HG03521 (cell line): Measurements from ENCODE around the gene SIRPD.
"Not testable (repeated sequence)": the region's sequence is repeated elsewhere in the genome, so short reads cannot be mapped to it uniquely, and the experiment has no call there.

Experiments
- ATAC-seq: cut with Tn5 transposase; IDR thresholded peaks from one replicate; pipeline ENCODE4 v1.9.1; 2021; ENCODE audit warnings: mild to moderate bottlenecking, moderate library complexity; ENCODE audit not compliant: unreplicated experiment

SIRPD gene

DNA sequence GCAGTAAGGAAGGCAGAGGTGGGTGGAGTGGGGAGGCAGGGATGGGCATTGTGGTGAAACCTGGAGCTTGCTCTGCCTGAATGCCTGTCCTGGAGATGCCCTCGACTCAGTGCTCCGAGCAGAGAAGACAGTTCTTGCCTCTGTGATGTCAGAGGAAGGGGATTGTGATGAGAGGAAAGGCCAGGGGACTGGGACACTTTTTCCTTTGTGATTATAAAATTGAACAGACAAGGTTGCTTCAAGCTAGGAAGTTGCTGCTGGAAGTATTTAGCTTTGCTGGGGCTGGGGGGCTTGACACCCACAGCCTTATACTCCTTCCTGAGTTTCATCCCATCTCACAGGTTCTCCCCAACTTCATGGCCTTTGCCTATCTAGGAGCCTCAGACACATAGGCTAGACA is at the start of gene SIRPD:
TSS of gene SIRPD (minus strand) at position 101 of the 400 bp plus-strand sequence. CDS start at position 49, 52 bp downstream.
- no peak for ATAC-seq

DNA sequence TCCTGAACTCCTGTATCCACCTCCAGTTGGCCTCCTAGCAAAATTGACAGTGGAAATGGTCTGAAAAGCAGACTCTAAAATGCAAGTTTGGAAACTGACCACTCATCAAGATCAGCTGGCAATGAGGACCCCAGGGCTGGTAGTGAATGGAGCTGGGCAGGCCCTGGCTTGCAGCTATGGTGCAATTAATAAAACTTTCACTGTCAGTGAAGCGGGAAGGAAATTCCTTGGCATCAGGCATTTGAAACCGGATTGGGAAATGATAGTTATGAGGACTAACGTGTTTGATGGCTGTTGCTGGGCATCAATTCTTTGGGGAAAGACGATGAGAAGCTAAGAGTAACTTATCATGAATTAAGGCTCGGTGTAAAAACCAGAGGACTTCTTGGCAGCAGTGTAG is 43.2 kb upstream of the SIRPD start:
- no peak for ATAC-seq

DNA sequence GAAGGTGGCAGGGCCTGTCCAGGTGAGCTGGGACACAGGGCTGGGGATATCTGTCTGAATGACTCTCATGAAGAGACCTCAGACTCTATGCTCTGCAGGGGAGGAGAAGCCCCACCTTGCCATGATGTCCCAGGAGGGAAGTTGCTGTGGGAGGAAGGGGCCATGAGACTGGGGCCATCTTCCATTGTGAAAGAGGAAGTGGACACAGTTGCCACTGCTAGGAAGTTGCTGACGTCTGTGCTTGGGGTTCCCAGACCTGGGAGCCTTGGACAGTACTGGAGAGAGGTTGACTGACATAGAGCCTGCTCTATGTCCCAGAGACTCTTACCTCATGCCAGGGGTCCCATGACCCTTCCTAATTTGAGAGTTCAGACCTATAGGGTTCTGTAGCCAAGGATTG is 37.8 kb upstream of the SIRPD start:
- ATAC-seq, result no peak

DNA sequence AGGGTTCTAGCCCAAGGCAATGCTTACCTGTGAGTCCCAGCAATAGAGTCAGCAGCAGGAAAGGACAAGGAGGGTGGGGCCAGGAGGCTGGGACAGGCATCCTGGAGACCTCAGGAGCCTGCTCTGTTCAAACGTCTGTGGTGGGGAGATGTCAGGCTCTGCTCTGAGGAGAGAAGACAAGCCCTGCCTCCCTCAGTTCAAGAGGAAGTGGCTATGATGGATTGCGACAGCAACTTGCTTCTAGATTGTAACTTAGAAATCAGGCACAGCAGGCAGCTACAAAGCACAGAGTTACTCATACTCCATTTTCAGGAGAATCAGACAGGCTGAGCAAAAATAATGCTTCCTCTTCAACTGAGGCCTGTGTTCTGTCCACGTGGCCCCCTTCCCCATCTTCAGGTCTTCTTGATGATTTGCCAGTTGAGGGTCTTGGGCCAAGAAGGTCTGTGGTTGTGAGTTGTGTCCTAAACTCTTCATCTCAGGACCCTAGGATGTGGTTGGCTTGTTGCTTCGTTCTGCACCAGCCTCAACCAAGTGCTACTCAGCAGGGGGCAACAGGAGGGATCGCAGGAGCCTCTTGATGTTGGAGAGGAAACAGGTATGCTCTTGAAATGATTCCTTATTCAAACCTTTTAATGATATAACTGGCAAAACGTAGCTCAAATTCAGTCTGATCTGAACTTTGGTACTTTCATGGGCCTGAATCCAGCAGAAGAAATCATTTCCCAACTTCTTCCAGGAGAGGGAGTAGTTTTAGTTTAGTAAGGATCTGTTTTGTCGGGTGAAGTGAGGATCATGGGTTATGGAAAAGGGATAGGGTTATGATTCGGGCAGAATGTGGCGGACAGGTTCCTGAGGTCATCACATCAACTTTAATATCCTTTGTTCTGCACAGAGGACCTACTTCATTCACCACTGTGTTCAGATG is 31.3 kb upstream of the SIRPD start:
- ATAC-seq, result no peak

DNA sequence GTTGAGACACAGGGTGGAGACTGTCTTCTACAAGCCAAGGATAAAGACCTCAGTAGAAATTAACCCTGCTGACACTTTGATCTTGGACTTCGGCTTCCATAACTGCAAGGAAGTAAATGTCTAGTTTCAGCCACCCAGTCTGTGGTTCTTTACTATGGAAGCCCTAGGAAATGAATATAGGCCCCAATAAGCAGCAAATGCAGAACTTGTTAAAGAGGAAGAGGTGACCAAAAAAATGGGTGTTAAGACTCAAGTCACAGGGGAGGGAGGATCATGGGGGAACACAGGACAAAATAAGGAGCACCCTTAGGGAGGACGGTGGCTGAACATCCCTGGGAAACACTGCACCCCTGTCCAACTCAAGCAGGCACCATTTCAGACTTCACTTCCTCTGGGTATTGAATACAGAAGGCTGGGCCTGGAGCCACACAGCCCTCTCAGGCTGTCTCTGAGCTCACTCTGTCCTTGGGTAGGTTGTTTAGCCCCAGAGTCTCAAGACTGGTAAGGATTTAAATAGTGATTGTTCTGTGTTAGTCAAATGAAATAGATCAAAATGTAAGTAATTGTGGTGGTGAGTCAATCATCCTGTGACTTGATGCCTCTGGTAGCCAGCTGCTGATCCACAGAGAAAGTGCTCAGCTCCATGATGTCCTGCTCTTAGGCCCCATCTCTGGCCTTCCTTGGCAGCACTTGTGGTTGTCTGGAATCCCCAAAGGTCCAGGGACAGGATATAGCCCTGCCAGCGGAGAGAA is 30.5 kb upstream of the SIRPD start:
- ATAC-seq, result no peak

DNA sequence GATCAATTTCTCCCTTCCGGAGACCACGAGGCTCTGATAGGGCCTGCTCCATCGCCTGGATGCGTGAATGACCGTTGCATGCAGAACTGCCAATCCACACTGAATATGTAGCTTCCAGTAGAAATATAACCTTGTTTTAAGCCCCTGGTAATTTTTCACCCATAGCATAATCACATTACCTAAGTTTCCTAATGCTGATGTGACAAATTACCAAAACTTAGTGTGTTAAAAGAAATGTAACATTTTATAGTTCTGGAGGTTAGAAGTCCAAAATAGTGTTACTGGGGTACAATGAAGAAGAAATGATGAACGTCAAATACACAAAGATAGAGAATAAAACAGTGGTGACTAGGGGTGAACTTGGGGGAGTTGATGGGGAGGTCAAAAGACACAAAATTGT is 22.0 kb upstream of the SIRPD start:
- no peak for ATAC-seq

DNA sequence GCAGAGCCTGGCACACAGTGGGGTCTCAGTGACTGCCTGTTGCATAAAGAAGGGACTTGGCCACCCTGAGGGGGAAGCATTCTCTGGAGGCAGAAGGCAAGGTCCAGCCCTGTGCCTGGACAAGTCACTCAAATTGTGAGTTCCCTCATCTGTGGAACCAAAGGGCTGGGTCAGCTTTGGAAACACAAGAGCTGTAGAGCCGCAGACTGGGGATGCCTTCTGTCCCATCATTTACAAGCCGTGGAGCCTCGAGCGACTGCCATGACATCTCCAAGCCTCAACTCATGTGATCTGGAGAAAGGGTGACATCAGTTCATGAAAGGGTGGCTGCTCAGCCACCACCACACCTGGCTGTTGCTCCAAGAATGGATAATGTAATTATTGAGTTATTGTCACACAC is 20.4 kb upstream of the SIRPD start:
- no peak for ATAC-seq

DNA sequence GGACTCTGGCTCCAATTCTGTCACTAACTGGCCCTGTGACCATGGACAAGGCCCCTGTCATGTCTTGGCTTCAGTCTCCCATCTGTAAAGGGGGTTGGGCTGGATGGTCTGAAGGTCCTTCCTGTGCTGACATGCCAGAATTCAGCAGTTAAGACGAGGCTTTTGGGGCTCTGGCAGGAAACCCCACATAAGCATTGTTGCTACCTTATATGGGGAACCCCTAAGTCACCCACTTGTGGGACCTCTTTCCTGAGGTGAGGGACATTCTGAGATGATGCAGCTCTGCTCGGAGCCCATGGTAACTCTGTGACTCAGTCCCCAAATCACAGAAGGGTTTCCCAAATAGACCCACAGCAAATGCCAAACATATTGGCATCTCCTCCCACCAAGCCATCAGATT is 19.8 kb upstream of the SIRPD start:
- not testable (repeated sequence) for ATAC-seq

DNA sequence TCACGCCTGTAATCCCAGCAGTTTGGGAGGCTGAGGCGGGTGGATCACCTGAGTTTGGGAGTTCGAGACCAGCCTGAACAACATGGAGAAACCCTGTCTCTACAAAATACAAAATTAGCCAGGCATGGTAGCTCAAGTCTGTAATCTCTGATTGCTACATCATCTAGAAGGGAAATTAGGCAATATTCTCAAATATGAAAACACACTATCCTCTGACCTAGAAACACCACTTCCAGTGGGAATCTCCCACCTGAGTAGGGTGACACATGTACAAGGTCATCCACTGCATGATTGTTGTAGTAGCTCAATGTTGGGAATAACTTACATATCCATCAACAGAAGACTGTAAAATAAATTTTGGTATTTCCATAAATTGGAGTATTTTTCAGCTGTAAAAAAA is 19.1 kb upstream of the SIRPD start:
- ATAC-seq, result no peak

DNA sequence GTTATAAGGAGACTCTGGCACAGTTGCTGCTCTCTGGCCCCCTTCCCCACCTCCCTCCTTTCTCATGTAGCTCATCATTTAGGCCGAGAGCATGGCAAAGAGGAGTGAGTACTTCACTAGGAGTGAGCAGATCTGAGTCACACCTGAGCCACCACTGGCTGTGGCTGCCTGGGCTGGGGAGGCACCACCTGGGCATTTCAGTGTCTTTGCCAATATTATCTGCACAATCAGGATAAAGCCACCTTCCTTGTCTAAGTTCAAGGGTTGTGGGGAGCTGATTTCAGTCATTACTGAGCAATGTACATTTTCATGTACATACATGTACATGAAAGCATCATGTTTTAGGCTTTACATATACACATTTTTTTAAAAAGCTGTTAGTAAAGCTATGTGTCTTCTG is 18.5 kb upstream of the SIRPD start:
- not testable (repeated sequence) for ATAC-seq

DNA sequence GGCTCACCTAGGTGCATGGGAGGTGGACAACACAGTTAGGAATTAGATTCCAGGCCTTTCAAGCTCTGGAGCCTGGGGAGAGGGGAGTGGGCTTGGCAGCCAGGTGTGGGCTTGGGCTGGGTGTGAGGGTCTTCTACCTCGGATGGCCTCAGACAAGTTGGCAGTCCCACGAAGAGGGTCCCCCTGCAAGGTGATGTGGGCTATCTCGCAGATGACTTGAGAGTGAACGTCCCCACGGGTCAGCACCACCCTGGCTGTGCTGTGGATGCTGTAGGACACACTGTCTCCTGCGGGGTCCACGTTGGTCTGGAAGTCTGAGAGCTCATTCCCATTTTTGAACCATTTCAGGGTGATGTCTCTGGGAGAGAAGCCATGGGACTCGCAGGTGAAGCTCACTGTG is 14.1 kb upstream of the SIRPD start:
- not testable (repeated sequence) for ATAC-seq

DNA sequence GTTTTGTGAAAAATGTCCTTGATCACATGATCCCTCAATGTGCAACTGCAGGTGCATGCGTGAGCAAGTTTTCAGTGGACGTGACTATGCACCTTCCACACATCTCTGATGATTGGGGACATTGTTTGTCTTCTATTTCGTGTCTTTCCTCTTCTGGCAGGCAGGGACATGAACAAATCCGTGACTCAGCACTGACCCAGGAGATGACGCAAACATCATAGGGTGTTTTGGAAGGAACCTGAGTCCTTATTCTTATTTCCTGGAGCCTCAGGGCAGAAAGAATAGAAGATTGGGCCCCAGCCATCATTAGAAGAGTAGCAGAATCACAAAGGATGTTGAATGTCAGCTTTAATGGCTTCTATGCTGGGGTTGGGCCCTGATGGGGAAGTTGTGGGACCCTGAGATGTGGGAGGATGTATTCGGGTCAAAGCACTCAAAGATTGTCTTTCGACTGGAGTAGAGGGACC is 11.9 kb upstream of the SIRPD start:
- no peak for ATAC-seq

DNA sequence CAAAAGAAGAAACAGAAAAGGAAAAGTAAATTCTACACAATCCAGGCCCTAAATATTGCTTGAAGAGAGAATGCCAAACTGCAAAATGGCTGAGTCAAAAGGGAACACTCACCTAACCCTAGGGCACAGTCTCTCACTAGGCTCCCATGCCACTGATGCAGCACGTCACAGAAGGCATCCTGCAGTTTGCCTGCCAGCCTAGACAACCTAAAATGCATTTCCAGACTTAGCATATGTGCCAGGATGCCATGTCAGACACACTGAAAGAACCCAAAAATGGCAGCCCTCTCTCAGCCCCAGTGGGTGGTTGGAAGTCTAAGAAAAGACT is 10.6 kb upstream of the SIRPD start:
- no peak for ATAC-seq

DNA sequence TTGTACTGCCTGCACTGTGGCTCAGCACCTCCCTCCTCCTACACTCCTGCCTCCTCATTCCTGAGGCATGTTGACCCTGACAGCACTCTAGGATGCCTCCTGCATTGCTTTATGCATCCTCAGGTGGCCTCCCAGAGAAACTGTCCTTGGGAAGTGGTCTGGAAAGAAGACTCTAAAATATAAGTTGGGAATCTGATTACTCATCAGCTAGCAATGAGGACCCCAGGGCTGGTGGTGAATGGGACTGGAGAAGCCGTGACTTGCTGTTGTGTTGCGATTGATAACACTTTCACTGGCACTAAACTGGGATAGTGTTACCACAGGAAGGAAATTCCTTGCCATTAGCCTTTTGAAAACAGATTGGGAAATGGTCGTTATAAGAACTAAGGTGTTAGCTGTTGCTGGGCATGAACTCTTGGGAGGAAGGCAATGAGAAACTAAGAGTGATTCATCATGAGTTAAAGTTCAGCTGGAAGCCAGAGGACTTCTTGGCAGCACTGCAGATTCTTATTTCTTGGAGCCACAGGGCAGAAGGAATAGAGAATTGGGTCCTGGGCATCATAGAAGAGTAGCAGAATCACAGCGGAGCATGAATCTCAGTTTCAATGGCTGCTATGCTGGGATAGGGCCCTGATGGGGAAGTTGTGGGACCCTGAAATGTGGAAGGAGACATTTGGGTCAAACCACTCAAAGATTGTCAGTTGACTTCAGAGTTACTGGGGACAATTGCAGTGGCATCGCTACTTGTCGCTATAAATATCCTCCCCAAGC is 10.1 kb upstream of the SIRPD start:
- ATAC-seq, result no peak

DNA sequence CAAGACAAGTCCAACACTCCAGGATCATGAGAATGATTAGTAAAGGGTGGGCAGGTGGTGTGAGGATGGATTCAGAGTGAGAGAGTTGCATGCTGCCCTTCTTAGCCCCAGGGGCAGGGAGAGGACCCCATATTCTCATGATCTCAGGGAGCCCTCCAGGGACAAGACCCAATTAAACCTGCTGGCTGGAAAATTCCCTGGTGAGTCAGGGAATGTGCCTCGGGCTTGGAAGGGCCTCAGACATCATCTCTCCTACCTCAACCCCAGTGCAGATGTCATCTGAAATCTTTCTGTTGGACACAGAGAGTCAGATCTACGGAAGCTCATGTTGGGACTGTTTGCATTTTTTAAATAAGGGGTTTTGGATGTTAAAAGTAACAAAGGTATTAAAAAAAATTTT is 9.2 kb upstream of the SIRPD start:
- ATAC-seq, result no peak

DNA sequence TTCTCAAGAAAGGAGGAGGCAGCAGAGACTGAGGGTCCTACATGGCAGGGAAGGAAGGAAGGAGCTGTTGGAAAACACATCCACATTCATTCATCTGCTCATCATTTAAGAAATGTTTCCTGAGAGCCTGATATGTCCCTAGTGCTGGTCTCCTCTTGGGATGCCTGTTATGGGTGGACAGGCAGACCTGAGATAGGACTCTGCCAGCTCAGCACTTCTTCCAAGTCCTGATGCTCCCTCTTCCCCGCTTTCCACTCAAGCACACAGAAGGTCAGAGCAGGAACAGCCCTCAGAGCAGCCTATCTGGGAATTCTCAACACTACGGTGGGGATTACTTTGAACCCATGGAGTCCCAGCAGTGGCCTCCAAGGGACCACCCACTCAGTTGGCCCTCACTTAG is 8.0 kb upstream of the SIRPD start:
- ATAC-seq, result no peak

DNA sequence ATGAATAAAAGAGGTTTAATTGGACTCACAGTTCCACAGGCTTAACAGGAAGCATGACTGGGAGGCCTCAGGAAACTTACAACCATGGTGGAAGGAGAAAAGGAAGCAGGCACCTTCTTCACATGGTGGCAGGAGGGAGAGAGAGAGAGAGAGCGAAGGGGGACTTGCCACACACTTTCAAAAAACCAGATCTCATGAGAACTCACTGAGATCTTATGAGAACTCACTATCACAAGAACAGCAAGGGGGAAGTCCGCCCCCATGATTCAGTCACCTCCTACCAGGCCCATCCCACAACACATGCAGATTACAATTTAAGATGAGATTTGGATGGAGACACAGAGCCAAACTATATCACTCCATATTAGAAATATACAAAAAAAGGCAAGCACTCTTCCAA is 6.1 kb upstream of the SIRPD start:
- ATAC-seq, result no peak

DNA sequence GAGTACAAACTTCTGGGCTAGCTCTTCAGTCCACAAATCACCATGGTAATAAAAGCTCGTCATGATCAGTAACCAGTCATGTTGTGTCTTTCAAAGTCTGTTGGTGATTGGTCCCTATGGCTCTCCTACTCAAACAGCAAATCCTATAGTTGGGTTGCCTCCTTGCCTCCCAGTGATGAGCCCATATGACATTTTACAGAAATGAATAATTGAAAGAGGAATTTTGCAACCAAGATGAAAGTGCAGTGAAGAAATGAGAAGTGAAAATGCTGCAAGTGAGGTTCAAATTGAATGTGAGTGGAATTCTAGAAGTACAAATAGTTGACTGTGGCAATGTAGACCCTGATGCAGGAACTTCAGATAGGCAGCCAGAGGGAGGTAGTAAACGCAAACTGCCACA is 5.1 kb upstream of the SIRPD start:
- no peak for ATAC-seq

DNA sequence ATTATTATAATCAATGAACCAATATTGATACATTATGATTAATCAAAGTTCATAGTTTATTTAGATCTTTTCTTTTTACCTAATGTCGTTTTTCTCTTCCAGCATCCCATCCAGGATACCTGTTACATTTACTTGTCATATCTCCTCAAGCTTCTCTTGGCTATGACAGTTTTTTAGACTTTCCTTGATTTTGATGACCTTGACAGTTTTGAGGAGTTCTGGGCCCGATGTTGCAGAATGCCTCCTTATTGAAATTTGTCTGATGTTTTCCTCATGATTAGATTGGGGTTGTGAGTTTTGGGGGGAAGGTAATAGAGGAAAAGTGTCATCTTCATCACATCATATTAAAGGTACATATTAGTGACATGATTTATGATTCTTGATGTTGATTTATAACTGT is 3.8 kb upstream of the SIRPD start:
- no peak for ATAC-seq

DNA sequence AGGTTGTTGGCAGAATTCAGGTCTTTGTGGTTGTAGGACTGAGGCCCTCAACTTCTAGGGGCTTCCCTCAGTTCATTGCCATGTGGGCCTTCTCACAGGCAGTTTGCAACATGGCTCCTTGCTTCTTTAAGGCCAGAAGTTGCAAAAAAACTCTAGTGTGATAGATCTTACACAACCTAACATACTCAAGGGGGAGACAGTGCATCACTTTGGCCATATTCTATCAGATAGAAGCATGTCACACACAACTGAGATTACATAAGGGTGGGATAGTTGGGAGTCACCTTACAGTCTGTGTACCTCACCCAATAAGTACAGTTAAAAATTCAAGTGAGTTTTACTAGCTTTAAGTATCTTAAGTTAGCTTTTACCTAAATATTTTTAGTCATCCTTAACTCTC is 1.6 kb downstream of the SIRPD start:
- ATAC-seq, result no peak

DNA sequence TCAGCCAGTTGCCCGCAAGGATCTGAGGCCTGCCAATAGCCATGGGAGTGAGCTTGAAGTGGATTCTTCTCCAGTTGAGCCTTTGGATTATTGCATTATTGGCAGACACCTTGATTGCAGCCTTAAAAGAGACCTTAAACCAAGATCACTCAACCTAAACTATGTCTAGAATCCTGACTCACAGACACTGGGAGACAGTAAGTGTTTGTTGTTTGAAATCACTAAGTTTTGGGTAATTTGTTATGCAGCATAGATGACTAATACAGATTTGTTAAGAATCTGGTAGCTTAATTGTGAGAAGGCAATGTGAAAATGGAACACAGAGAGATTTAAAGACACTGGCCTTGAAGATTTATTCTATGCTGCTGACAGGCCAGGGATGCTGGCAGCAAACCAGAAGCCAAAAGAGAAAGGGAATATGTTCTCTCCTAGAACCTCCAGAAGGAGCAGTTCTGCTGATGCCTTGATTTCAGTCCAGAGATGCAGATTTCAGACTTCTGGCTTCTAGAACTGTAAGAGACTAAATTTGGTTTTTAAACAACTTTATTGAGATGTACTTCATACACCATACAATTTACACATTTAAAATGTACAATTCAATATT is 17.6 kb downstream of the SIRPD start:
- ATAC-seq, result no peak
